ENCODE data around the gene INSR.

INSR gene

GRCh38 chr19:7063764-7064418 lies 230.3 kb downstream of the INSR start:
- H3K27ac ChIP-seq = no peak overlapping the region
- DNase-seq (ENCODE audit: low read depth, low spot score) = no peak

GRCh38 chr19:7063339-7063738 lies 230.9 kb downstream of the INSR start:
- no peak overlapping the region for H3K27ac ChIP-seq
- DNase-seq (ENCODE audit: low read depth, low spot score) = no peak
